Karpas-422 (cell line): ENCODE measurements around the gene CGAS. TPM values are rescaled to one million over a fixed set of nuclear protein-coding genes. Genes with fewer than 3 reads are reported as not detected.
"Not testable (repeated sequence)": the region's sequence is repeated elsewhere in the genome, so short reads cannot be mapped to it uniquely, and the experiment has no call there.

Experiments used
- DNase-seq: peaks from one replicate; pipeline ENCODE4 v3.0.0-alpha.2; 2015
- H2AFZ ChIP-seq: fragments of 200-600 bp; sonication (generic); 2 replicates; pipeline ENCODE4 v1.6.1; 2014; ENCODE audit warnings: antibody characterized with exemption, low read length, mixed read lengths
- H3K27ac ChIP-seq: fragments of 200-600 bp; sonication (generic); 2 replicates; pipeline ENCODE4 v1.5.1; 2014; ENCODE audit warnings: mild to moderate bottlenecking, low read length, moderate library complexity
- H3K27me3 ChIP-seq: fragments of 200-600 bp; sonication (generic); 2 replicates; pipeline ENCODE4 v1.6.1; 2014; ENCODE audit warnings: low read length, mixed read lengths
- H3K36me3 ChIP-seq: fragments of 200-600 bp; sonication (generic); 2 replicates; pipeline ENCODE4 v1.6.1; 2014; ENCODE audit warnings: low read length, mixed read lengths; ENCODE audit not compliant: insufficient read depth
- H3K4me1 ChIP-seq: fragments of 200-600 bp; sonication (generic); 2 replicates; pipeline ENCODE4 v1.6.1; 2014; ENCODE audit warnings: mild to moderate bottlenecking, low read length, mixed read lengths
- H3K4me2 ChIP-seq: fragments of 200-600 bp; sonication (generic); 2 replicates; pipeline ENCODE4 v1.6.1; 2014; ENCODE audit warnings: low read length, low read depth, mild to moderate bottlenecking; ENCODE audit not compliant: poor library complexity, severe bottlenecking
- H3K4me3 ChIP-seq: fragments of 200-600 bp; sonication (generic); 2 replicates; pipeline ENCODE4 v1.5.1; 2014; ENCODE audit warnings: mild to moderate bottlenecking, antibody characterized with exemption, low read length, mixed read lengths
- H3K79me2 ChIP-seq: fragments of 200-600 bp; sonication (generic); 2 replicates; pipeline ENCODE4 v1.6.1; 2014; ENCODE audit warnings: mild to moderate bottlenecking, low read length, mixed read lengths
- H3K9ac ChIP-seq: fragments of 200-600 bp; sonication (generic); 2 replicates; pipeline ENCODE4 v1.6.0; 2014; ENCODE audit warnings: low read length
- H3K9me2 ChIP-seq: fragments of 200-600 bp; sonication (generic), shearing (Covaris generic); replicated peaks from 2 replicates; pipeline ENCODE4 v1.6.0; 2014; ENCODE audit warnings: mild to moderate bottlenecking, low read length, moderate library complexity; ENCODE audit not compliant: insufficient read depth
- H3K9me3 ChIP-seq: fragments of 300-700, 200-600 bp; sonication (generic); 2 replicates; pipeline ENCODE4 v1.6.1; 2014; ENCODE audit warnings: low read length, mixed read lengths
- H4K20me1 ChIP-seq: fragments of 200-600 bp; sonication (generic); 2 replicates; pipeline ENCODE4 v1.6.1; 2014; ENCODE audit warnings: mild to moderate bottlenecking, antibody characterized with exemption, low read length, low read depth; ENCODE audit not compliant: insufficient read depth
- total RNA-seq: library from RNA; depleted of rRNA; stranded (reverse); fragments of >200 nt; shearing (Covaris generic); gene quantifications from 2 replicates; pipeline ENCODE4 v1.2.3, GENCODE V29; 2014; ENCODE audit warnings: low replicate concordance

The CGAS gene
- total RNA-seq, 1 experiment from 2014 or later: 10.7 TPM

DNA sequence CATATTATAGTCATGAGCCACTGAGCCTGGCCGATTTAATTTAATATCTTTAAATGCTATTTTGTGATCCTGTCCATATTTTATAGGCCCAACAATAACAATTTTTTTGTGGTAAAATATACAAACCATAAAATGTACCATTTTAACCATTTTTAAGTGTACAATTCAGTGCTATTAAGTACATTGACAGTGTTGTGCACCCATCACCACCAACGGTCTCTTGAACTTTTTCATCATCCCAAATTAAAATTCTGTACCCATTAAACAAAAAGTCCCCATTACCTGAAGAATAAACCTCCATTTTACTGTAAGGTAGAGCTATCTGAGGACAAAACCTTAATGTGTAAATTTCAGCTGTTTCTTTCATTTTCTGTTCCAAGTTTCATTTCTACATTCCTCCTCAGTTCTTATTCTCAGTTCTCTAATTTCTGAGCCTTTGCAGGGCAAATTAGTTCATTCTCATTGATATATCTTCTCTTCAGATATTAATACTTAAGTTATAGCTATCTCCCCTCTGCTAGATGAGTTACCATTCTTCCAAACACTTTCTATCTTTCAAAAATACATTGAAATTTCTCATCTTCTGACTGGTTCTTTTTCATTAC is 19.7 kb upstream of the CGAS start:
- H3K4me1 ChIP-seq: peaks cover 24% of the 10 kb centered on the region
- peaks cover 11% of the 10 kb centered on the region; the same call in 1 of the 2 replicates for H3K79me2 ChIP-seq
- peak; percentile 75 for DNase-seq
- no peaks in the 10 kb centered on the region for H3K9me2 ChIP-seq
- H3K27me3 ChIP-seq: no peaks in the 10 kb centered on the region
- H3K9me3 ChIP-seq: no peaks in the 10 kb centered on the region
- peaks cover 30% of the 10 kb centered on the region; the same call in 1 of the 2 replicates for H3K36me3 ChIP-seq
- H4K20me1 ChIP-seq: no peaks in the 10 kb centered on the region
- H3K4me2 ChIP-seq: peak overlapping the region; percentile 53
- 0 out of 2 replicates have a peak overlapping the region, but pooled peaks have one; percentile 45 for H3K4me3 ChIP-seq
- H3K9ac ChIP-seq: 0 out of 2 replicates have a peak overlapping the region, but pooled peaks have one; percentile 34
- no peak overlapping the region for H2AFZ ChIP-seq
- peak overlapping the region; percentile 86 for H3K27ac ChIP-seq

- Histone ChIP-seq H4K20me1 (no peaks in the 10 kb centered on the region), H3K4me2 (peak within 1 kb of the TSS; percentile 94)
- peak; percentile 96 for DNase-seq
Observed at GRCh38 chr6:73461537-73462350, 9.6 kb upstream of the CGAS start, which contains the start of gene MTO1. TSS of gene MTO1 (plus strand) at chr6:73461737. CDS start at chr6:73461855, 118 bp downstream.

GRCh38 chr6:73460056-73460455 is 8.0 kb upstream of the CGAS start:
- peaks cover 38% of the 10 kb centered on the region for H3K79me2 ChIP-seq
- no peak for DNase-seq
- no peaks in the 10 kb centered on the region for H4K20me1 ChIP-seq
- H3K4me2 ChIP-seq: peak overlapping the region; percentile 94
- peak overlapping the region; percentile 59; the same call in 1 of the 2 replicates for H3K27ac ChIP-seq
- no peaks in the 10 kb centered on the region for H3K9me2 ChIP-seq
- H3K27me3 ChIP-seq: no peaks in the 10 kb centered on the region
- no peak overlapping the region for H2AFZ ChIP-seq
- 0 out of 2 replicates have a peak overlapping the region, but pooled peaks have one; percentile 80 for H3K9ac ChIP-seq
- H3K4me1 ChIP-seq: peaks cover 27% of the 10 kb centered on the region
- peak overlapping the region; percentile 79; the same call in 1 of the 2 replicates for H3K4me3 ChIP-seq
- peaks cover 4% of the 10 kb centered on the region for H3K36me3 ChIP-seq
- H3K9me3 ChIP-seq: no peaks in the 10 kb centered on the region

More at GRCh38 chr6:73461537-73462350, 9.6 kb upstream of the CGAS start, which contains the start of gene MTO1:
- peaks cover 10% of the 10 kb centered on the region for H3K36me3 ChIP-seq
- peak within 1 kb of the TSS; percentile 88 for H3K9ac ChIP-seq
- H2AFZ ChIP-seq: peak within 1 kb of the TSS; percentile 31; the same call in 1 of the 2 replicates
- H3K4me1 ChIP-seq: peaks cover 27% of the 10 kb centered on the region
- H3K27me3 ChIP-seq: no peaks in the 10 kb centered on the region
- peak within 1 kb of the TSS; percentile 79 for H3K4me3 ChIP-seq
- no peaks in the 10 kb centered on the region for H3K9me2 ChIP-seq
- H3K9me3 ChIP-seq: no peaks in the 10 kb centered on the region
- peak within 1 kb of the TSS; percentile 86 for H3K27ac ChIP-seq
- H3K79me2 ChIP-seq: peaks cover 53% of the 10 kb centered on the region

- not testable (repeated sequence) for H3K9me3 ChIP-seq, H3K9me2 ChIP-seq, H3K4me2 ChIP-seq, H3K27me3 ChIP-seq, H2AFZ ChIP-seq, H3K9ac ChIP-seq, H3K36me3 ChIP-seq, H3K4me3 ChIP-seq, H4K20me1 ChIP-seq
- peak overlapping the region; percentile 59; the same call in 1 of the 2 replicates for H3K27ac ChIP-seq
- peaks cover 34% of the 10 kb centered on the region for H3K79me2 ChIP-seq
- DNase-seq: peak; percentile 38
- peaks cover 27% of the 10 kb centered on the region for H3K4me1 ChIP-seq
Observed at GRCh38 chr6:73459474-73459873, 7.4 kb upstream of the CGAS start.

DNA sequence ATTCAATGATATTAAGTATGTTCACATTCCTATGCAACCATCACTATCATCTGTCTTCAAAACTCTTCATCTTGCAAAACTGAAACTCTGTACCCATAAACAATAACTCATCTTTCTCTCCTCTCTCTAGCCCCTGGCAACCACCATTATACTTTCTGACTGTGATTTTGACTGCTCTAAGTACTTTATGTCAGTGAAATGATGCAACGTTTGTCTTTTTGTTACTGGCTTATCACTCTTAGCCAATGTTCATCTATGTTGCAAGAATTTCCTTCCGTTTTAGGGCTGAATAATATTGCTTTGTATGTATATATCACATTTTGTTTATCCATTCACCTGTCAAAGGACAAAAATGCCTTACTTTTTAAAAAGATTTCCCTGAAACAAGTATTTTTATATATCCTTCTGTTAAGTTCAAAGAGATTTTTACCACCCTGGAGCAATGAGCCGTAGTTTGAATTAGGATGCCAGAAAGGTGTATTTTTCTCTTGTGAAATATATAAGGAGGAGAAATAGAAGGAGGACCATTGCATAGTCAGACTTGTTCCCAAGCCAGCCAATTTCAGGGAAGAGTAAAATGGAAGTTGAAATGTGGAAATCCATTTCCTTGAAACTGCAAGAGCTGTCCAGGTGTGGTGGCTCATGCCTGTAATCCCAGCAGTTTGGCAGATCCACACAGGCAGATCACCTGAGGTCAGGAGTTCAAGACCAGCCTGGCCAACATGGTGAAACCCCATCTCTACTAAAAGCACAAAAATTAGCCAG is 4.0 kb upstream of the CGAS start:
- Histone ChIP-seq H3K4me1 (peaks cover 31% of the 10 kb centered on the region), H3K9me2 (no peaks in the 10 kb centered on the region), H2AFZ (no peak overlapping the region), H3K79me2 (peaks cover 23% of the 10 kb centered on the region), H3K9me3 (no peaks in the 10 kb centered on the region), H3K36me3 (no peaks in the 10 kb centered on the region), H3K27ac (no peak overlapping the region), H3K9ac (no peak overlapping the region), H3K4me3 (no peak overlapping the region), H3K4me2 (no peak overlapping the region), H4K20me1 (no peaks in the 10 kb centered on the region), H3K27me3 (no peaks in the 10 kb centered on the region)
- DNase-seq: no peak

DNA sequence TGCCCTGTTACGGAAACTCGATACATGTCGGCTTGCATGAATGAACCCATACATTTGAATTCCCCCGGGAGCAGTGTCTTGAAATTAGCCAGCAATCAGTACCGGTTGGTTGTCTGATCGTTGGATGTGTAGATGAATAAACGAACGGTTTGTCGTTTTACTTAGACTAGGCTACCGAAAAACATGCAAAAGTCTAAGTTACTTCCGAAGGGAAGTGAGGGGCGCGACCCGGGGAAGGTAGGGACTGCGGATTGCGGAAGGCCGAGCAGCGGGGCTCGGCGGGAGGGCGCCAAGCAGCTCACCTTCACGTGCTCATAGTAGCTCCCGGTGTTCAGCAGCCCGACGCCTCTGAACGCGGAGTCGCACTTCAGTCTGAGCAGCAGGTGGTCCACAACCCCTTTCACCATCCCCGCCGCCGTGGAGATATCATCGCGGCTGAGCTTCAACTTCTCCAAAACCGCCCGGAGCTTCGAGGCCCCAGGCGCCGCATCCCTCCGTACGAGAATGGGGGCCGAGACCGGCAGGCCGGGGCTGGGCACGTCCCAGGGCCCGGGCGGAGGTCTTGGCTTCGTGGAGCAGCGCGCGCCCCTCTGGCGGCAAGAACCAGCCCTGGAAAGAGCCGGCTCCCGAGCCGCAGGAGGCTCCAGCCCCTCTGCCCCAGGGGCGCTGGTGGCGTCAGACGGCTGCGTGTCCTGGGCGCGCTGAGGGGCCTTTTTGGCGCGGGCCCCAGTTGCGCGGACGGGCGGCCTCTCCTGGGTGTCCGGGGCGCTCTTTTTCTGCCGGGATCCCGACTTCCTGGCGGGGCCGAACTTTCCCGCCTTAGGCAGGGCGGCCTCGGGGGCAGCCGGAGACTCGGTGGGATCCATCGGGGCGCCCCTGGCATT is 632 bp downstream of the CGAS start:
- Histone ChIP-seq H3K9ac (peak overlapping the region; percentile 88), H3K9me3 (no peaks in the 10 kb centered on the region), H3K27ac (peak overlapping the region; percentile 83), H3K4me2 (peak overlapping the region; percentile 95), H3K9me2 (no peaks in the 10 kb centered on the region), H3K36me3 (peaks cover 11% of the 10 kb centered on the region; the same call in 1 of the 2 replicates), H4K20me1 (no peaks in the 10 kb centered on the region), H3K4me1 (peaks cover 29% of the 10 kb centered on the region), H3K79me2 (peaks cover 61% of the 10 kb centered on the region), H3K27me3 (no peaks in the 10 kb centered on the region), H3K4me3 (peak overlapping the region; percentile 81), H2AFZ (peak overlapping the region; percentile 89)
- DNase-seq: peak; percentile 90

GRCh38 chr6:73443555-73443954 is 8.5 kb downstream of the CGAS start:
- H3K4me2 ChIP-seq: no peak overlapping the region
- no peak overlapping the region for H3K9ac ChIP-seq
- no peaks in the 10 kb centered on the region for H3K4me1 ChIP-seq
- no peaks in the 10 kb centered on the region for H3K27me3 ChIP-seq
- H4K20me1 ChIP-seq: no peaks in the 10 kb centered on the region
- no peak overlapping the region for H3K4me3 ChIP-seq
- peaks cover 63% of the 10 kb centered on the region for H3K79me2 ChIP-seq
- H2AFZ ChIP-seq: no peak overlapping the region
- H3K9me2 ChIP-seq: no peaks in the 10 kb centered on the region
- H3K36me3 ChIP-seq: peaks cover 17% of the 10 kb centered on the region
- no peak overlapping the region for H3K27ac ChIP-seq
- DNase-seq: no peak
- H3K9me3 ChIP-seq: no peaks in the 10 kb centered on the region
